Mucosa of stomach (tissue), 1 donor: Measurements from ENCODE around the gene DQX1.

Experiments used
- H3K27me3 ChIP-seq: one replicate; pipeline ENCODE4 v1.7.0; 2013; ENCODE audit warnings: mild to moderate bottlenecking, low read length; ENCODE audit not compliant: control insufficient read depth, insufficient read depth
- H3K36me3 ChIP-seq: one replicate; pipeline ENCODE4 v1.7.0; 2013; ENCODE audit warnings: low read length; ENCODE audit not compliant: control insufficient read depth, insufficient read depth
- H3K4me1 ChIP-seq: one replicate; pipeline ENCODE4 v1.7.0; 2013; ENCODE audit warnings: mild to moderate bottlenecking, low read length; ENCODE audit not compliant: control insufficient read depth, insufficient read depth
- H3K4me3 ChIP-seq: one replicate; pipeline ENCODE4 v1.7.0; 2013; ENCODE audit warnings: low read length
- H3K9ac ChIP-seq: one replicate; pipeline ENCODE4 v1.7.0; 2013; ENCODE audit warnings: mild to moderate bottlenecking, low read length, moderate library complexity
- H3K9me3 ChIP-seq: one replicate; pipeline ENCODE4 v1.7.0; 2013; ENCODE audit warnings: mild to moderate bottlenecking, low read length, moderate library complexity; ENCODE audit not compliant: control insufficient read depth
- donor health status: Pancreatic carcinoma.

The DQX1 gene

GRCh38 chr2:74511104-74511989 lies 14.7 kb downstream of the DQX1 start:
- Histone ChIP-seq H3K4me1 (peaks cover 31% of the 10 kb centered on the region), H3K27me3 (peaks cover 76% of the 10 kb centered on the region), H3K36me3 (no peaks in the 10 kb centered on the region), H3K9me3 (no peaks in the 10 kb centered on the region), H3K4me3 (no peak overlapping the region), H3K9ac (no peak overlapping the region)

GRCh38 chr2:74510272-74510671 lies 15.8 kb downstream of the DQX1 start:
- H3K27me3 ChIP-seq: peaks cover 66% of the 10 kb centered on the region
- no peaks in the 10 kb centered on the region for H3K36me3 ChIP-seq
- no peaks in the 10 kb centered on the region for H3K9me3 ChIP-seq
- H3K4me3 ChIP-seq: no peak overlapping the region
- no peak overlapping the region for H3K9ac ChIP-seq
- peaks cover 36% of the 10 kb centered on the region for H3K4me1 ChIP-seq

- peaks cover 43% of the 10 kb centered on the region for H3K27me3 ChIP-seq
- peak overlapping the region; percentile 91 for H3K9ac ChIP-seq
These were observed 18.0 kb downstream of the DQX1 start for GRCh38 chr2:74507926-74508520.

GRCh38 chr2:74507145-74507925 lies 18.7 kb downstream of the DQX1 start, which contains the start of gene PCGF1:
Gene PCGF1, minus strand, starts transcription at chr2:74507695. Its CDS starts 27 bp downstream, at chr2:74507668.
- Histone ChIP-seq H3K36me3 (no peaks in the 10 kb centered on the region), H3K4me3 (peak within 1 kb of the TSS; percentile 92), H3K9me3 (no peaks in the 10 kb centered on the region), H3K27me3 (peaks cover 36% of the 10 kb centered on the region), H3K4me1 (peaks cover 43% of the 10 kb centered on the region), H3K9ac (peak within 1 kb of the TSS; percentile 91)

More at GRCh38 chr2:74507926-74508520, 18.0 kb downstream of the DQX1 start:
- Histone ChIP-seq H3K36me3 (no peaks in the 10 kb centered on the region), H3K4me1 (peaks cover 43% of the 10 kb centered on the region), H3K4me3 (peak overlapping the region; percentile 92), H3K9me3 (no peaks in the 10 kb centered on the region)

- Histone ChIP-seq H3K27me3 (peaks cover 28% of the 10 kb centered on the region), H3K36me3 (no peaks in the 10 kb centered on the region), H3K9ac (no peak overlapping the region), H3K4me3 (no peak overlapping the region), H3K9me3 (no peaks in the 10 kb centered on the region), H3K4me1 (peaks cover 48% of the 10 kb centered on the region)
These were observed 20.4 kb downstream of the DQX1 start for GRCh38 chr2:74505448-74506246.

- no peaks in the 10 kb centered on the region for H3K36me3 ChIP-seq
- H3K9me3 ChIP-seq: no peaks in the 10 kb centered on the region
- H3K4me1 ChIP-seq: peaks cover 52% of the 10 kb centered on the region
- peaks cover 28% of the 10 kb centered on the region for H3K27me3 ChIP-seq
- no peak overlapping the region for H3K9ac ChIP-seq
- H3K4me3 ChIP-seq: peak overlapping the region; percentile 88
These were observed 21.4 kb downstream of the DQX1 start for GRCh38 chr2:74504591-74504990.

- Histone ChIP-seq H3K36me3 (no peaks in the 10 kb centered on the region), H3K4me3 (peak overlapping the region; percentile 88), H3K4me1 (peaks cover 58% of the 10 kb centered on the region), H3K27me3 (peaks cover 33% of the 10 kb centered on the region), H3K9ac (peak overlapping the region; percentile 99), H3K9me3 (no peaks in the 10 kb centered on the region)
These were observed 22.2 kb downstream of the DQX1 start for GRCh38 chr2:74503506-74504475.

GRCh38 chr2:74502720-74503505 lies 23.1 kb downstream of the DQX1 start:
- peak overlapping the region; percentile 99 for H3K9ac ChIP-seq
- H3K9me3 ChIP-seq: no peaks in the 10 kb centered on the region
- H3K4me3 ChIP-seq: peak overlapping the region; percentile 88
- H3K4me1 ChIP-seq: peaks cover 58% of the 10 kb centered on the region
- no peaks in the 10 kb centered on the region for H3K36me3 ChIP-seq
- H3K27me3 ChIP-seq: peaks cover 36% of the 10 kb centered on the region

GRCh38 chr2:74502147-74502719 lies 23.8 kb downstream of the DQX1 start:
- Histone ChIP-seq H3K36me3 (no peaks in the 10 kb centered on the region), H3K4me1 (peaks cover 63% of the 10 kb centered on the region), H3K9ac (peak overlapping the region; percentile 99), H3K4me3 (peak overlapping the region; percentile 88), H3K27me3 (peaks cover 41% of the 10 kb centered on the region), H3K9me3 (no peaks in the 10 kb centered on the region)
